ENCODE results near the gene NPRL2. TPM values are rescaled to one million over a fixed set of nuclear protein-coding genes. Genes with fewer than 3 reads are reported as not detected.

The NPRL2 gene
- total RNA-seq, 1 donor from 2014 or later, result 21.6 TPM

- peaks cover 33% of the 10 kb centered on the region for H3K4me1 ChIP-seq
- DNase-seq (peak; percentile 99), ATAC-seq (peak; percentile 89)
- peak within 1 kb of the TSS; percentile 87 for H3K27ac ChIP-seq
- H3K36me3 ChIP-seq, result no peaks in the 10 kb centered on the region
- TF ChIP-seq CTCF (IDR thresholded peaks at IDR 0.05), result peak; percentile 47
- intact Hi-C loops (cut with DNase I), result no loop called here
- H3K4me3 ChIP-seq, result peak within 1 kb of the TSS; percentile 65
- no peaks in the 10 kb centered on the region for H3K9me3 ChIP-seq
- H3K27me3 ChIP-seq, result no peaks in the 10 kb centered on the region
Observed at GRCh38 chr3:50298836-50299637, 51.5 kb downstream of the NPRL2 start, which contains the start of the genes HYAL3 and NAA80. Gene HYAL3, minus strand, starts transcription at chr3:50299405. Its CDS starts 3,803 bp downstream, at chr3:50295602. Gene NAA80, minus strand, starts transcription at chr3:50299405. Its CDS starts 1,942 bp downstream, at chr3:50297463.

- no peak for DNase-seq
- ATAC-seq, result no peak
- Histone ChIP-seq H3K4me3 (peak overlapping the region; percentile 65), H3K4me1 (peaks cover 26% of the 10 kb centered on the region), H3K9me3 (no peaks in the 10 kb centered on the region), H3K36me3 (no peaks in the 10 kb centered on the region), H3K27ac (peak overlapping the region; percentile 87), H3K27me3 (no peaks in the 10 kb centered on the region)
- TF ChIP-seq CTCF (IDR thresholded peaks at IDR 0.05), result peak; percentile 11
- intact Hi-C loops (cut with DNase I), result no loop called here
Observed at GRCh38 chr3:50297896-50298725, 52.5 kb downstream of the NPRL2 start.

- no peak overlapping the region for H3K27ac ChIP-seq
- no peak for ATAC-seq
- peaks cover 31% of the 10 kb centered on the region for H3K4me1 ChIP-seq
- intact Hi-C loops (cut with DNase I), result no loop called here
- DNase-seq, result no peak
- no peaks in the 10 kb centered on the region for H3K9me3 ChIP-seq
- no peaks in the 10 kb centered on the region for H3K36me3 ChIP-seq
- no peak for TF ChIP-seq CTCF (IDR thresholded peaks at IDR 0.05)
- no peak overlapping the region for H3K4me3 ChIP-seq
- H3K27me3 ChIP-seq, result no peaks in the 10 kb centered on the region
Observed at GRCh38 chr3:50297384-50297775, 53.2 kb downstream of the NPRL2 start.

Other genes with a start within 250 kb of the NPRL2 start
- gene SEMA3F, start 195.5 kb downstream of the NPRL2 start, total RNA-seq, result 65.6 TPM
- gene GNAT1, start 159.2 kb downstream of the NPRL2 start, total RNA-seq, result not detected
- gene SLC38A3, start 145.5 kb downstream of the NPRL2 start, total RNA-seq, result not detected
- 321 TPM for gene GNAI2, start 114.6 kb downstream of the NPRL2 start, total RNA-seq
- gene SEMA3B, start 81.6 kb downstream of the NPRL2 start, total RNA-seq, result 120 TPM
- not detected for gene LSMEM2, start 71.7 kb downstream of the NPRL2 start, total RNA-seq
- gene IFRD2, start 58.3 kb downstream of the NPRL2 start, total RNA-seq, result 77.0 TPM
- gene HYAL3, start 51.4 kb downstream of the NPRL2 start, total RNA-seq, result 2.8 TPM
- 12.5 TPM for gene NAA80, start 51.4 kb downstream of the NPRL2 start, total RNA-seq
- 78.8 TPM for gene HYAL1, start 47.2 kb downstream of the NPRL2 start, total RNA-seq
- gene HYAL2, start 28.0 kb downstream of the NPRL2 start, total RNA-seq, result 303 TPM
- gene TUSC2, start 22.6 kb downstream of the NPRL2 start, total RNA-seq, result 29.2 TPM
- 39.1 TPM for gene RASSF1, start 9.9 kb downstream of the NPRL2 start, total RNA-seq
- 2.8 TPM for gene ZMYND10, start 5.0 kb downstream of the NPRL2 start, total RNA-seq
- 23.9 TPM for gene CYB561D2, start 87 bp upstream of the NPRL2 start, total RNA-seq
- 40.1 TPM for gene TMEM115, start 8.7 kb upstream of the NPRL2 start, total RNA-seq
- 119 TPM for gene CACNA2D2, start 152.9 kb upstream of the NPRL2 start, total RNA-seq
- gene C3orf18, start 217.0 kb upstream of the NPRL2 start, total RNA-seq, result 6.9 TPM
- 28.3 TPM for gene HEMK1, start 218.7 kb upstream of the NPRL2 start, total RNA-seq